ENCODE results near the gene SMIM38.

SMIM38 gene

GRCh38 chr11:69115586-69116560, 39.9 kb upstream of the SMIM38 start:
- H3K18ac ChIP-seq (ENCODE audit: low read length): no peak overlapping the region
- no peak for DNase-seq
- no peak overlapping the region for H4K8ac ChIP-seq (ENCODE audit: low read depth, low read length)
- H4K91ac ChIP-seq (ENCODE audit: low read depth, low read length): no peak overlapping the region
- no peak overlapping the region for H3K4ac ChIP-seq (ENCODE audit: low read depth, low read length)
- no peak overlapping the region for H3K4me3 ChIP-seq (ENCODE audit: low read depth, low read length)
- H2BK12ac ChIP-seq (ENCODE audit: low read length): no peak overlapping the region
- H3K23ac ChIP-seq (ENCODE audit: low read length): no peak overlapping the region
- H3K4me2 ChIP-seq (ENCODE audit: low read length): no peak overlapping the region
- no peak overlapping the region for H2BK5ac ChIP-seq (ENCODE audit: low read depth, low read length, poor library complexity)
- H3K79me2 ChIP-seq (ENCODE audit: control insufficient read depth, insufficient read depth, low read length, poor library complexity): no peaks in the 10 kb centered on the region
- no peaks in the 10 kb centered on the region for H3K36me3 ChIP-seq (ENCODE audit: control insufficient read depth in 1 of 2, insufficient read depth in 2 of 2, low read length in 2 of 2)
- H2BK120ac ChIP-seq (ENCODE audit: insufficient read depth, low read length, poor library complexity): no peak overlapping the region
- no peak overlapping the region for H2AK5ac ChIP-seq (ENCODE audit: low read length)
- peaks cover 2% of the 10 kb centered on the region for H3K9me3 ChIP-seq (ENCODE audit: insufficient read depth, low read depth, low read length)
- no peaks in the 10 kb centered on the region for H3K4me1 ChIP-seq (ENCODE audit: control insufficient read depth in 1 of 2, insufficient read depth in 2 of 2, low read length in 2 of 2)
- WGBS (ENCODE audit: extremely low coverage, insufficient coverage, insufficient read length): no CpG with 5 or more reads among the region's 41 CpGs
- no peaks in the 10 kb centered on the region for H3K79me1 ChIP-seq (ENCODE audit: low read length)
- no peak overlapping the region for H4K12ac ChIP-seq (ENCODE audit: low read depth, low read length)
- no peak overlapping the region for H3K27ac ChIP-seq (ENCODE audit: low read depth, low read length)
- H2AFZ ChIP-seq (ENCODE audit: insufficient read depth, low read length, poor library complexity): no peak overlapping the region
- no peak overlapping the region for H3K9ac ChIP-seq (ENCODE audit: low read length)
- no peaks in the 10 kb centered on the region for H3K27me3 ChIP-seq (ENCODE audit: insufficient read depth, low read length)
- no peak overlapping the region for H3K14ac ChIP-seq (ENCODE audit: low read length)

GRCh38 chr11:69116671-69117070, 39.1 kb upstream of the SMIM38 start:
- Histone ChIP-seq H3K36me3 (ENCODE audit: control insufficient read depth in 1 of 2, insufficient read depth in 2 of 2, low read length in 2 of 2) (no peaks in the 10 kb centered on the region), H3K27ac (ENCODE audit: low read depth, low read length) (no peak overlapping the region), H3K27me3 (ENCODE audit: insufficient read depth, low read length) (no peaks in the 10 kb centered on the region), H3K9me3 (ENCODE audit: insufficient read depth, low read depth, low read length) (peaks cover 4% of the 10 kb centered on the region), H2AFZ (ENCODE audit: insufficient read depth, low read length, poor library complexity) (no peak overlapping the region), H4K12ac (ENCODE audit: low read depth, low read length) (no peak overlapping the region), H3K79me1 (ENCODE audit: low read length) (no peaks in the 10 kb centered on the region), H2BK12ac (ENCODE audit: low read length) (no peak overlapping the region), H2BK120ac (ENCODE audit: insufficient read depth, low read length, poor library complexity) (no peak overlapping the region), H2AK5ac (ENCODE audit: low read length) (no peak overlapping the region), H3K79me2 (ENCODE audit: control insufficient read depth, insufficient read depth, low read length, poor library complexity) (no peaks in the 10 kb centered on the region), H3K4ac (ENCODE audit: low read depth, low read length) (no peak overlapping the region), H3K4me1 (ENCODE audit: control insufficient read depth in 1 of 2, insufficient read depth in 2 of 2, low read length in 2 of 2) (no peaks in the 10 kb centered on the region), H3K4me2 (ENCODE audit: low read length) (no peak overlapping the region), H3K18ac (ENCODE audit: low read length) (no peak overlapping the region), H3K23ac (ENCODE audit: low read length) (no peak overlapping the region), H4K8ac (ENCODE audit: low read depth, low read length) (no peak overlapping the region), H3K14ac (ENCODE audit: low read length) (no peak overlapping the region), H4K91ac (ENCODE audit: low read depth, low read length) (no peak overlapping the region), H2BK5ac (ENCODE audit: low read depth, low read length, poor library complexity) (no peak overlapping the region), H3K4me3 (ENCODE audit: low read depth, low read length) (no peak overlapping the region), H3K9ac (ENCODE audit: low read length) (no peak overlapping the region)
- no CpG with 5 or more reads among the region's 10 CpGs for WGBS (ENCODE audit: extremely low coverage, insufficient coverage, insufficient read length)
- DNase-seq: no peak

GRCh38 chr11:69119190-69119589, 36.5 kb upstream of the SMIM38 start:
- WGBS (ENCODE audit: extremely low coverage, insufficient coverage, insufficient read length): no CpG with 5 or more reads among the region's 2 CpGs

GRCh38 chr11:69120096-69120875, 35.4 kb upstream of the SMIM38 start:
- Histone ChIP-seq H4K8ac (ENCODE audit: low read depth, low read length) (no peak overlapping the region), H3K14ac (ENCODE audit: low read length) (no peak overlapping the region), H3K9ac (ENCODE audit: low read length) (no peak overlapping the region), H2BK5ac (ENCODE audit: low read depth, low read length, poor library complexity) (no peak overlapping the region), H4K91ac (ENCODE audit: low read depth, low read length) (no peak overlapping the region), H3K79me2 (ENCODE audit: control insufficient read depth, insufficient read depth, low read length, poor library complexity) (peaks cover 3% of the 10 kb centered on the region), H2AK5ac (ENCODE audit: low read length) (peak overlapping the region; percentile 9), H3K4me1 (ENCODE audit: control insufficient read depth in 1 of 2, insufficient read depth in 2 of 2, low read length in 2 of 2) (peaks cover 18 to 21% of the 10 kb centered on the region in 2 experiments), H2AFZ (ENCODE audit: insufficient read depth, low read length, poor library complexity) (no peak overlapping the region), H3K9me3 (ENCODE audit: insufficient read depth, low read depth, low read length) (peaks cover 4% of the 10 kb centered on the region), H3K4me3 (ENCODE audit: low read depth, low read length) (no peak overlapping the region), H3K4ac (ENCODE audit: low read depth, low read length) (no peak overlapping the region), H3K79me1 (ENCODE audit: low read length) (peaks cover 8% of the 10 kb centered on the region), H4K12ac (ENCODE audit: low read depth, low read length) (no peak overlapping the region), H2BK12ac (ENCODE audit: low read length) (no peak overlapping the region), H2BK120ac (ENCODE audit: insufficient read depth, low read length, poor library complexity) (no peak overlapping the region), H3K27ac (ENCODE audit: low read depth, low read length) (no peak overlapping the region), H3K4me2 (ENCODE audit: low read length) (no peak overlapping the region), H3K23ac (ENCODE audit: low read length) (no peak overlapping the region), H3K18ac (ENCODE audit: low read length) (no peak overlapping the region), H3K27me3 (ENCODE audit: insufficient read depth, low read length) (no peaks in the 10 kb centered on the region), H3K36me3 (ENCODE audit: control insufficient read depth in 1 of 2, insufficient read depth in 2 of 2, low read length in 2 of 2) (no peaks in the 10 kb centered on the region)
- no CpG with 5 or more reads among the region's 21 CpGs for WGBS (ENCODE audit: extremely low coverage, insufficient coverage, insufficient read length)
- DNase-seq: no peak

More at GRCh38 chr11:69119190-69119589, 36.5 kb upstream of the SMIM38 start:
- Histone ChIP-seq H3K36me3 (ENCODE audit: control insufficient read depth in 1 of 2, insufficient read depth in 2 of 2, low read length in 2 of 2) (no peaks in the 10 kb centered on the region), H3K4ac (ENCODE audit: low read depth, low read length) (no peak overlapping the region), H3K27me3 (ENCODE audit: insufficient read depth, low read length) (no peaks in the 10 kb centered on the region), H3K9ac (ENCODE audit: low read length) (no peak overlapping the region), H4K12ac (ENCODE audit: low read depth, low read length) (no peak overlapping the region), H3K18ac (ENCODE audit: low read length) (no peak overlapping the region), H2AK5ac (ENCODE audit: low read length) (no peak overlapping the region), H3K79me2 (ENCODE audit: control insufficient read depth, insufficient read depth, low read length, poor library complexity) (peaks cover 3% of the 10 kb centered on the region), H2AFZ (ENCODE audit: insufficient read depth, low read length, poor library complexity) (no peak overlapping the region), H2BK12ac (ENCODE audit: low read length) (no peak overlapping the region), H2BK5ac (ENCODE audit: low read depth, low read length, poor library complexity) (no peak overlapping the region), H4K91ac (ENCODE audit: low read depth, low read length) (no peak overlapping the region), H3K14ac (ENCODE audit: low read length) (no peak overlapping the region), H3K4me3 (ENCODE audit: low read depth, low read length) (no peak overlapping the region), H3K4me2 (ENCODE audit: low read length) (no peak overlapping the region), H2BK120ac (ENCODE audit: insufficient read depth, low read length, poor library complexity) (no peak overlapping the region), H3K4me1 (ENCODE audit: control insufficient read depth in 1 of 2, insufficient read depth in 2 of 2, low read length in 2 of 2) (peaks cover 18 to 21% of the 10 kb centered on the region in 2 experiments), H4K8ac (ENCODE audit: low read depth, low read length) (no peak overlapping the region), H3K9me3 (ENCODE audit: insufficient read depth, low read depth, low read length) (peaks cover 4% of the 10 kb centered on the region), H3K79me1 (ENCODE audit: low read length) (peaks cover 8% of the 10 kb centered on the region), H3K27ac (ENCODE audit: low read depth, low read length) (no peak overlapping the region), H3K23ac (ENCODE audit: low read length) (no peak overlapping the region)
- DNase-seq: no peak

Data from trophoblast cell (in vitro differentiated cells and primary cell).